GM10847 (cell line): ENCODE data around the gene C16orf46.
A peak's percentile ranks its signal among the peaks of the same experiment; 100 is the strongest.

Experiments
- POLR2A ChIP-seq: IDR thresholded peaks from 2 replicates; pipeline ENCODE4 v1.6.1; 2011; ENCODE audit not compliant: insufficient read length; ENCODE audit errors: extremely low read depth

The C16orf46 gene

DNA sequence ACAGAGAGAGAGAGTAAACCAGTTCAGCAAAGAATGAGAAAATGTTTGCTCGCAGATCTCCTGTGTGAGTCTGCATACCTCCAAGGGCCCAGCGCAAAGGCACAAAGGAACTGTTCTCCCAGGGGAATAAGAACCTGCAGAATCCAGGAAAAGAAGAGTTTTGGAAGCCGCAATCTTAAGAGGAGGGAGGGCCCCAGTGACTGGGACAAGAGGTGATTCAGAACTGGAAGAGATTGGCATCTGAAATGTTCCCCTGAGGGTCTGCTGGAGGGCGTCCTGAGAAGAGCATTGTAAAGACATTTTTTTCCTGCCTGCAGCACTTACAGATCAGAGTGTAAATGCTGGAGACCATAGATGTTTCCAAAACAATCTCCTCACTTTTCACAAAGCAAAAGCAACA is 35.3 kb downstream of the C16orf46 start:
- TF ChIP-seq POLR2A, result no peak

DNA sequence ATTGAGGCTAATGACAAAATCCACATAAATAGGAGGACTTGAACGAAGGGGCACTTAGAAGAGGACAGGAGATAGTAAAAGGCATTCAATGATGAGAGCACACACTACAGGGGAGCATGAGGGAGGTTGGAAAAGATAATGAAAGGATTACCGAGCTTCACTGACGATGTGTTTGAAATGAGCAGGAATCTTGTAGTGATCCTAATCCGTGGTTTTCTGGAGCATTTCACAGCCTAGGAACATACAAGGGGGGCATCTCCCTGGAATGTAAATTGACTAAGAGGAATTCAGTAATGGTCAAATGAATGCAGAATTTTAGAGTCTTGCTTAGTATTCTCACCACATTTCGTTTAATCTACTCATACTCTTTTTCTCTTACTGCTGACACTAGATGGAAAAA is 36.2 kb downstream of the C16orf46 start:
- no peak for TF ChIP-seq POLR2A

- TF ChIP-seq POLR2A, result no peak
Observed at GRCh38 chr16:81040131-81040530, 36.9 kb downstream of the C16orf46 start.

GRCh38 chr16:81036751-81037350 is 40.2 kb downstream of the C16orf46 start:
- no peak for TF ChIP-seq POLR2A

DNA sequence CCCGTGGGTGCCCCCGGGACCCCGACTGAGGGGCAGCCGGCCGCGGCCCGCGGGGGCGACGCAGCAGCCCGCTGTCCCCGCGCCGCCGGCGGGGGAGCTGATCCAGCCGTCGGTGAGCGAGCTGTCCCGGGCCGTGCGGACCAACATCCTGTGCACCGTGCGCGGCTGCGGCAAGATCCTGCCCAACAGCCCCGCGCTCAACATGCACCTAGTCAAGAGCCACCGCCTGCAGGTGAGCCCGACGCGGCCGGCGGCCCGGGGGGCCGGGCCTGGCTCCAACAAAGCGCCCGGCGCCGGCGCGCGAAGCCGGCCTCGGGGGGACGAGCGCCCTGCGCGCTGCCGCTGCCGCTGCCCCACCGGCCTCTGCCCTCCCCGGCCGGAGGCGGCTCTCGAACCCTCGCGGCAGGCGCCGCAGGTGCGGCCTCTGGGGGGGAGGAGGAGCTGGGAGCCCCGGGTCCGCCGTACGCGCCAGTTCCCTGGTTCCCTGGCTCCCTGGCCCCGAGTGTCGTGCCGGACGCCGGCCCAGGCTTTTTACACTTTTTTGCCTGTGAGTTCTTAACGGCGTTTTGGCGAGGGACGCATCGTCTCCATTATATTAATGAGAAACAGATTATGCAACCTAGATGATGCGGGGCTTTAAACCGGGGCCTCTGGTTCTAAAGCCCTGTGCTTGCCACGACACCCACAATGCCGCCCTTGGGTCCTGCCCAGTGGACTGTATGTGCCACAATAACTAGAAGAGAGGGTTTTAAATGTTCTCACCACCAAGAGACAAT is 40.9 kb downstream of the C16orf46 start:
- no peak for TF ChIP-seq POLR2A

DNA sequence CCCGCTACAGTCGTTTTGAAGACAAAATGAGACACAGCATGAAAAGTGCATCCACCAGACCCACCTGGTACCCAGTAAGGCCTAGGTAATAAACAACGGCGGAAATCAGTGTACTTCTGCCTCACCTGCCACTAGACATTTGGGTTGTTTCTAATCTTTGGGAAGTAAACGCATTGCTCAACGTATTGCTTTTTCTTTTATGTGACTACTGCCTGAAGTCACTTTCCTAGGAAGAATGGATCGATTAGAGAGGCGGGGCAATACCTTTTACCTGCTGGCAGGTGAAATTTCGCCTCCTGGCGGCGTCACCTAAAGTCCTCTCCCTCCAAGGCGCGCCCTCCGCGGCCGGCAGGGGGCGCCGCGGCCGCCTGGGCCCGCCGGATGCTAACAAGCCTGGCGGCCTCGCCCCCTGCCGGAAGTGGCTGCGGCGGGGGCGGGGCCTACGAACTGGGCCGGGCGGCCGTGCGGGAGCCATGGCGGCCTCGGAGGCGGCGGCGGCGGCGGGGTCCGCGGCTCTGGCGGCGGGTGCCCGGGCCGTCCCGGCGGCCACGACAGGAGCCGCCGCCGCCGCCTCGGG is 41.6 kb downstream of the C16orf46 start, which contains the start of gene ATMIN:
Gene ATMIN (plus strand): TSS at position 445 of the 577 bp plus-strand sequence. CDS start 29 bp downstream, at position 474.
- peak; percentile 72 for TF ChIP-seq POLR2A

GRCh38 chr16:81029930-81030604 is 47.0 kb downstream of the C16orf46 start:
- no peak for TF ChIP-seq POLR2A

DNA sequence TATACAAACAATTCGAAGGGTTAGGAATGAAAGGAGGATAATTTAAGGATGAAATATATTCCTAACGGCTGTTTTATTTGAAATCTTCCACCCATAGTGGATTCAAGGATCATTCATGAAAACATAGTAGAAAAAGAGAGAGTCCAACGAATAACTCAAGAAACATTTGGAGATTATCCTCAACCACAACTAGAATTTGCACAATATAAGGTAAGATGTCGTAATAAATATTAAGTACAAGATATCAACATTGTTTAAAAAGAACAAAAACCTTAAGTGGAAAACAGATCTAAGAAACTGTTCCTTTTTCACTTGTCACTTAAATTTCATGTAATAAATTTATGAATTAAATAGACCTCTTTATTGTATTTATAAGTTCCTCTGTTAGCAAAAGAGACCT is 50.6 kb downstream of the C16orf46 start:
- no peak for TF ChIP-seq POLR2A

- no peak for TF ChIP-seq POLR2A
Observed at GRCh38 chr16:81018496-81018895, 58.5 kb downstream of the C16orf46 start.

GRCh38 chr16:81014672-81015071 is 62.4 kb downstream of the C16orf46 start:
- no peak for TF ChIP-seq POLR2A

- TF ChIP-seq POLR2A, result no peak
Observed at GRCh38 chr16:81012974-81013373, 64.1 kb downstream of the C16orf46 start.
